PC-3 (cell line): ENCODE data around the gene SURF4. TPM values are rescaled to one million over a fixed set of nuclear protein-coding genes. Genes with fewer than 3 reads are reported as not detected.
"Not testable (repeated sequence)": the region's sequence is repeated elsewhere in the genome, so short reads cannot be mapped to it uniquely, and the experiment has no call there.

Source experiments
- ATAC-seq: fragments of 200-7000 bp; cut with Tn5 transposase; 2 replicates; pipeline ENCODE4 v1.9.1; 2020; ENCODE audit warnings: mild to moderate bottlenecking, moderate library complexity
- BruUV-seq: library from RNA; stranded (reverse); fragments of 400-500 nt; replicated peaks from 2 replicates; lab custom pipeline; 2021; lab: Mats Ljungman, UMichigan
- CTCF ChIA-PET: fragments of 300-600 bp; sonication (Branson Sonifier 250); formaldehyde crosslinking; loops from one replicate; lab custom pipeline; 2022; ENCODE audit warnings: antibody characterized with exemption; lab: Charles Lee
- POLR2A ChIA-PET: fragments of 300-600 bp; sonication (Branson Sonifier 250); formaldehyde crosslinking; loops from one replicate; lab custom pipeline; 2022; ENCODE audit warnings: antibody characterized with exemption; ENCODE audit not compliant: unreplicated experiment; lab: Charles Lee
- DNase-seq: peaks from one replicate; pipeline ENCODE4 v3.0.0-alpha.2; 2015
- H2AFZ ChIP-seq: fragments of 300-600 bp; sonication (generic); 2 replicates; pipeline ENCODE4 v1.6.0; 2016; ENCODE audit warnings: antibody characterized with exemption, low read length
- H3F3A ChIP-seq: fragments of 300-600 bp; sonication (generic); one replicate; pipeline ENCODE4 v1.6.0; 2017; ENCODE audit warnings: antibody characterized with exemption, low read length, control low read depth, mild to moderate bottlenecking; ENCODE audit not compliant: unreplicated experiment
- H3K27ac ChIP-seq: fragments of 300-600 bp; sonication (generic); 2 replicates; pipeline ENCODE4 v1.5.1; 2016; ENCODE audit warnings: mild to moderate bottlenecking, low read length
- H3K27me3 ChIP-seq: fragments of 300-600 bp; sonication (generic); 2 replicates; pipeline ENCODE4 v1.6.1; 2016; ENCODE audit warnings: low read length, mixed read lengths
- H3K36me3 ChIP-seq: fragments of 300-600 bp; sonication (generic); 2 replicates; pipeline ENCODE4 v1.6.1; 2016; ENCODE audit warnings: low read depth, mixed run types, low read length, mixed read lengths
- H3K4me1 ChIP-seq: fragments of 300-600 bp; sonication (generic); 2 replicates; pipeline ENCODE4 v1.5.1; 2016; ENCODE audit warnings: low read length; ENCODE audit not compliant: insufficient read depth
- H3K4me2 ChIP-seq: fragments of 300-600 bp; sonication (generic); 2 replicates; pipeline ENCODE4 v1.6.0; 2016; ENCODE audit warnings: low read length
- H3K4me3 ChIP-seq: fragments of 300-600 bp; sonication (generic); 2 replicates; pipeline ENCODE4 v1.5.1; 2016; ENCODE audit warnings: mild to moderate bottlenecking, low read length, mixed read lengths
- H3K79me2 ChIP-seq: fragments of 300-600 bp; sonication (generic); 2 replicates; pipeline ENCODE4 v1.6.1; 2017; ENCODE audit warnings: low read length, mixed read lengths
- H3K9ac ChIP-seq: fragments of 300-600 bp; sonication (generic); 2 replicates; pipeline ENCODE4 v1.6.0; 2016; ENCODE audit warnings: mild to moderate bottlenecking, low read length
- H3K9me2 ChIP-seq: fragments of 300-600 bp; sonication (generic); replicated peaks from 2 replicates; pipeline ENCODE4 v1.6.1; 2016; ENCODE audit warnings: mixed run types, low read length, mixed read lengths
- H3K9me3 ChIP-seq: fragments of 300-600 bp; sonication (generic); 2 replicates; pipeline ENCODE4 v1.6.1; 2016; ENCODE audit warnings: low read length, mixed read lengths
- H4K20me1 ChIP-seq: fragments of 300-600 bp; sonication (generic); 2 replicates; pipeline ENCODE4 v1.6.1; 2016; ENCODE audit warnings: low read length, mixed read lengths
- EZH2 ChIP-seq: fragments of 300-600 bp; sonication (generic); IDR thresholded peaks from one replicate; pipeline ENCODE4 v1.6.1; 2017; ENCODE audit warnings: antibody characterized with exemption, mild to moderate bottlenecking, low read length; ENCODE audit not compliant: unreplicated experiment
- EZH2phosphoT487 ChIP-seq: fragments of 300-600 bp; sonication (generic); IDR thresholded peaks from 2 replicates; pipeline ENCODE4 v1.6.1; 2018; ENCODE audit warnings: mild to moderate bottlenecking, antibody characterized with exemption, low read length, borderline replicate concordance
- intact Hi-C: fragments of 100-400 bp; cut with micrococcal nuclease; formaldehyde crosslinking; loops from 2 replicates; pipeline ENCODE4 v1.9.0; 2023
- total RNA-seq: library from RNA; depleted of rRNA; stranded (reverse); fragments of >200 nt; gene quantifications from 2 replicates; pipeline ENCODE4 v1.2.3, GENCODE V29; 2014
- TF ChIP-seq, protein P1 (sequence below): fragments of 300-600 bp; sonication (generic); conservative IDR thresholded peaks from 2 replicates; pipeline ENCODE4 v1.5.1; 2017; ENCODE audit warnings: antibody characterized with exemption, low read depth, mild to moderate bottlenecking, low read length

SURF4 gene
- total RNA-seq, 1 experiment from 2014 or later = 161 TPM

- H3K9me3 ChIP-seq, H3K27ac ChIP-seq, H3K79me2 ChIP-seq, H3K4me2 ChIP-seq, BruUV-seq, H3K36me3 ChIP-seq, H3K9me2 ChIP-seq, POLR2A ChIA-PET, intact Hi-C loops, H2AFZ ChIP-seq, DNase-seq, CTCF ChIA-PET, H3K9ac ChIP-seq, H3K27me3 ChIP-seq, H3K4me1 ChIP-seq, H4K20me1 ChIP-seq, H3F3A ChIP-seq, ATAC-seq, H3K4me3 ChIP-seq: not testable (repeated sequence)
Measured at GRCh38 chr9:133391449-133391848, 15.6 kb upstream of the SURF4 start.

DNA sequence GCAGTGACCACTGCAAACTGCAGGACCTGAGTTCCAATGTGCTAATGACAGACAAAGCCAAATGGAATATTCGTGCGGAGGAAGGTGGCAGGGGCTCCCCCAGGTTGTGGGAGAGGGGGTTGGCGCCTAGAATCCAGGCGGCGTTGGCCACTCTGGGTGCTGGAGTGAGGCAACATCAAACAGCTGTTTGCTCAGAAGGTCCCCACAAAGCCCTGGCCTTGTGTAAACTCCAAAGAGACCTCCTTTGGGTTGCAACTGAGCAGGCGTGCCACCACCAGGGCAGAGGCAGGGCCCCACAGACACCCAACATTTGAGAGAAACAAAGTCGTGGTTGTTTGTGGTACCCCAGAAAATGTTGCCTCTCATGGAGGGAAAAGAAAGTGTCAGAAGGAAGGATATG is 14.9 kb upstream of the SURF4 start:
- no peak for DNase-seq
- Histone ChIP-seq H3K36me3 (no peaks in the 10 kb centered on the region), H3K79me2 (no peaks in the 10 kb centered on the region), H3K27ac (no peak overlapping the region), H2AFZ (no peak overlapping the region), H3K4me1 (no peaks in the 10 kb centered on the region), H3K9me3 (no peaks in the 10 kb centered on the region), H3K27me3 (no peaks in the 10 kb centered on the region), H3K9me2 (no peaks in the 10 kb centered on the region), H3K4me3 (no peak overlapping the region), H3K4me2 (no peak overlapping the region), H4K20me1 (no peaks in the 10 kb centered on the region), H3F3A (no peaks in the 10 kb centered on the region), H3K9ac (no peak overlapping the region)
- no peak for ATAC-seq
- POLR2A ChIA-PET = no interaction called here
- TF ChIP-seq EZH2 (no peak), EZH2phosphoT487 (no peak)
- TF ChIP-seq, protein P1, sequence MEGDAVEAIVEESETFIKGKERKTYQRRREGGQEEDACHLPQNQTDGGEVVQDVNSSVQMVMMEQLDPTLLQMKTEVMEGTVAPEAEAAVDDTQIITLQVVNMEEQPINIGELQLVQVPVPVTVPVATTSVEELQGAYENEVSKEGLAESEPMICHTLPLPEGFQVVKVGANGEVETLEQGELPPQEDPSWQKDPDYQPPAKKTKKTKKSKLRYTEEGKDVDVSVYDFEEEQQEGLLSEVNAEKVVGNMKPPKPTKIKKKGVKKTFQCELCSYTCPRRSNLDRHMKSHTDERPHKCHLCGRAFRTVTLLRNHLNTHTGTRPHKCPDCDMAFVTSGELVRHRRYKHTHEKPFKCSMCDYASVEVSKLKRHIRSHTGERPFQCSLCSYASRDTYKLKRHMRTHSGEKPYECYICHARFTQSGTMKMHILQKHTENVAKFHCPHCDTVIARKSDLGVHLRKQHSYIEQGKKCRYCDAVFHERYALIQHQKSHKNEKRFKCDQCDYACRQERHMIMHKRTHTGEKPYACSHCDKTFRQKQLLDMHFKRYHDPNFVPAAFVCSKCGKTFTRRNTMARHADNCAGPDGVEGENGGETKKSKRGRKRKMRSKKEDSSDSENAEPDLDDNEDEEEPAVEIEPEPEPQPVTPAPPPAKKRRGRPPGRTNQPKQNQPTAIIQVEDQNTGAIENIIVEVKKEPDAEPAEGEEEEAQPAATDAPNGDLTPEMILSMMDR = no peak
- BruUV-seq = no TSS peak
- CTCF ChIA-PET = no interaction called here
- intact Hi-C loops = no loop called here

DNA sequence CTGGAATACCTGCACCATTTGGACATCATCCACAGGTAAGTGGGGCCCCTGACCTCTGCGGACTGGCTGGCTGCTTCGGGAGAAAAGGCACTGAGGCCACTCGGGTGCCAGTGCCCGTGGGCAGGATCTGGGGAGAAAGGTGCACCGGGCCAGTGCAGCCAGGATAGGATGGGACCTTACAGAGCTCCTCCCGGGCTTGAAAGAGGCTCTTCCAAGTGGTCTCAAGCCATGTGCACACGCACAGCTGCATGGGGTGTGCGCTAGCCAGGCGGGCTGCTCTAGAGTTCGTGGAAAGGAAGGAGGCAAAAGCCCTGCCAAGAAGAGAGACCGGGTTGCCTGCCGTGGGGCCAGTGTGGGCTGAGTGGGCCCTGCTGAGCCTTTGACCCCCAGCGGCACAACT is 13.7 kb upstream of the SURF4 start:
- H3K4me1 ChIP-seq = no peaks in the 10 kb centered on the region
- no peaks in the 10 kb centered on the region for H3K27me3 ChIP-seq
- no peaks in the 10 kb centered on the region for H3K36me3 ChIP-seq
- no peaks in the 10 kb centered on the region for H3F3A ChIP-seq
- no peak overlapping the region for H3K9ac ChIP-seq
- POLR2A ChIA-PET = no interaction called here
- no peak overlapping the region for H2AFZ ChIP-seq
- H3K4me3 ChIP-seq = no peak overlapping the region
- TF ChIP-seq, protein P1 = no peak
- TF ChIP-seq EZH2phosphoT487 (no peak), EZH2 (no peak)
- H3K9me3 ChIP-seq = no peaks in the 10 kb centered on the region
- H3K9me2 ChIP-seq = no peaks in the 10 kb centered on the region
- no peak overlapping the region for H3K27ac ChIP-seq
- no TSS peak for BruUV-seq
- DNase-seq (no peak), ATAC-seq (no peak)
- H3K4me2 ChIP-seq = no peak overlapping the region
- intact Hi-C loops = no loop called here
- H4K20me1 ChIP-seq = no peaks in the 10 kb centered on the region
- H3K79me2 ChIP-seq = no peaks in the 10 kb centered on the region
- CTCF ChIA-PET = no interaction called here
